IPS DF 6.9 (cell line): Measurements from ENCODE around the gene PGLYRP1.

Experiments
- DNase-seq: peaks from one replicate; pipeline ENCODE4 v3.0.0-alpha.2; 2013; ENCODE audit warnings: low read depth, low spot score
- H3K27ac ChIP-seq: one replicate; pipeline ENCODE4 v1.5.1; 2013; ENCODE audit warnings: low read length, control low read depth
- H3K27me3 ChIP-seq: 2 replicates; pipeline ENCODE4 v1.6.1; 2013; ENCODE audit warnings: mild to moderate bottlenecking, low read length; ENCODE audit not compliant: control insufficient read depth, insufficient read depth
- H3K36me3 ChIP-seq: 2 replicates; pipeline ENCODE4 v1.6.1; 2013; ENCODE audit warnings: low read length; ENCODE audit not compliant: control insufficient read depth, insufficient read depth
- H3K4me1 ChIP-seq: 2 replicates; pipeline ENCODE4 v1.6.1; 2013; ENCODE audit warnings: low read length; ENCODE audit not compliant: control insufficient read depth, insufficient read depth
- H3K4me3 ChIP-seq: 2 replicates; pipeline ENCODE4 v1.5.1; 2013; ENCODE audit warnings: mild to moderate bottlenecking, low read length
- H3K9me3 ChIP-seq: 2 replicates; pipeline ENCODE4 v1.6.1; 2013; ENCODE audit warnings: low read length, inconsistent platforms; ENCODE audit not compliant: control insufficient read depth, insufficient read depth
- WGBS: extraction: QIAGEN DNeasy Blood & Tissue Kit; methylation state at CpG from one replicate; pipeline ENCODE4 v1.1.7; 2013; ENCODE audit warnings: mixed read lengths, missing lambda C conversion rate; ENCODE audit not compliant: insufficient read length, insufficient coverage; 5-methylcytosine and 5-hydroxymethylcytosine counted together

PGLYRP1 gene

GRCh38 chr19:45971260-45971902 lies 51.5 kb downstream of the PGLYRP1 start:
- DNase-seq, result no peak
- Histone ChIP-seq H3K4me1 (peaks cover 1% of the 10 kb centered on the region; the same call in 1 of the 2 replicates), H3K9me3 (no peaks in the 10 kb centered on the region), H3K4me3 (no peak overlapping the region), H3K36me3 (no peaks in the 10 kb centered on the region), H3K27me3 (no peaks in the 10 kb centered on the region), H3K27ac (no peak overlapping the region)
- WGBS, result no CpG with 5 or more reads among the region's 11 CpGs

- no peaks in the 10 kb centered on the region for H3K9me3 ChIP-seq
- WGBS, result no CpG with 5 or more reads among the region's 5 CpGs
- peaks cover 1% of the 10 kb centered on the region; the same call in 1 of the 2 replicates for H3K4me1 ChIP-seq
- H3K27ac ChIP-seq, result no peak overlapping the region
- no peak overlapping the region for H3K4me3 ChIP-seq
- DNase-seq, result no peak
- no peaks in the 10 kb centered on the region for H3K36me3 ChIP-seq
- no peaks in the 10 kb centered on the region for H3K27me3 ChIP-seq
Measured at GRCh38 chr19:45969676-45970075, 53.2 kb downstream of the PGLYRP1 start.
